Activated CD4-positive, alpha-beta T cell treated with anti-CD3 and anti-CD28 coated beads for 24 hours (primary cell): Measurements from ENCODE around the gene PRSS53.

ENCODE experiments used
- DNase-seq, 2 donors: peaks; one replicate each; pipeline ENCODE4 v3.0.0-alpha.2; 2020; ENCODE audit warnings: low read depth in 2 of 2

The PRSS53 gene

GRCh38 chr16:31043898-31044481 lies 44.8 kb downstream of the PRSS53 start:
- no peak for DNase-seq

DNA sequence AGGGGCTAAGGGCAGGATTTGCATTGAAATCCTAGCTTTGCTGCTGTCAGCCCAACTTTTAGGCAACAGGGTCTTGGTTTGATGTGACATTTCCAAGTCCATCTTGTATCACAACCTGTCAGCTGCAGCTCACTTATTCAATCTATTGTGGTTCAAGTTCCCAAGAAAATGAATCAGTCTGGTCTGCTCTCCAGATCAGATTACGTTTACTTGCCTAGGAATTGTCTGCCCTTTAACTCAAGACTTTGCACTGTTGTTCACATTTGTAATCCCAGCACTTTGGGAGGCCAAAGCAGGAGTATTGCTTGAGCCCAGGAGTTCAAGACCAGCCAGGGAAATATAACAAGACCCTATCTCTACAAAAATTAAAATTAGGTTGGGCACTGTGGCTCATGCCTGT lies 45.4 kb downstream of the PRSS53 start:
- no peak for DNase-seq

DNA sequence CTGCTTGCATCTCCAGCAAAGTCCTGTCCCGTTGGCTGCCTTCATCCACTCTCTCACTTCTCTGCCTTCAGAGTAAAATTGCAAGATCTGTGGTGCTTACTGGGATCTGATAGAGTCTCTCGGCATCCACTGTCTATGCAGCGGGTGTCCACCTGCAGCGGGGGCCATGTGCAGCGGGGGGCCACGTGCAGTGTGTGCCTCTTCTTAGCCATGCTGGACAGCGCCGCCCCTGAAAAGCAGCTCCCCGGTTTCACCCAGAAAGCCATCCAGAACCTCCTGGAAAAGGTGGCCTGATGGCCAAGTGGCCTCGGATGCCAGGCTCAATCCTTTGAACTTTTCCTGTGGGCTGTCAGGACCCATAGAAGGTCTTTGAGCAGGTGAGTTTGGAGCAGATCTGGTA lies 45.9 kb downstream of the PRSS53 start:
- no peak for DNase-seq

- DNase-seq, result no peak
These were observed 49.8 kb downstream of the PRSS53 start for GRCh38 chr16:31038993-31039392.

GRCh38 chr16:31036691-31037090 lies 52.1 kb downstream of the PRSS53 start:
- DNase-seq, result no peak

DNA sequence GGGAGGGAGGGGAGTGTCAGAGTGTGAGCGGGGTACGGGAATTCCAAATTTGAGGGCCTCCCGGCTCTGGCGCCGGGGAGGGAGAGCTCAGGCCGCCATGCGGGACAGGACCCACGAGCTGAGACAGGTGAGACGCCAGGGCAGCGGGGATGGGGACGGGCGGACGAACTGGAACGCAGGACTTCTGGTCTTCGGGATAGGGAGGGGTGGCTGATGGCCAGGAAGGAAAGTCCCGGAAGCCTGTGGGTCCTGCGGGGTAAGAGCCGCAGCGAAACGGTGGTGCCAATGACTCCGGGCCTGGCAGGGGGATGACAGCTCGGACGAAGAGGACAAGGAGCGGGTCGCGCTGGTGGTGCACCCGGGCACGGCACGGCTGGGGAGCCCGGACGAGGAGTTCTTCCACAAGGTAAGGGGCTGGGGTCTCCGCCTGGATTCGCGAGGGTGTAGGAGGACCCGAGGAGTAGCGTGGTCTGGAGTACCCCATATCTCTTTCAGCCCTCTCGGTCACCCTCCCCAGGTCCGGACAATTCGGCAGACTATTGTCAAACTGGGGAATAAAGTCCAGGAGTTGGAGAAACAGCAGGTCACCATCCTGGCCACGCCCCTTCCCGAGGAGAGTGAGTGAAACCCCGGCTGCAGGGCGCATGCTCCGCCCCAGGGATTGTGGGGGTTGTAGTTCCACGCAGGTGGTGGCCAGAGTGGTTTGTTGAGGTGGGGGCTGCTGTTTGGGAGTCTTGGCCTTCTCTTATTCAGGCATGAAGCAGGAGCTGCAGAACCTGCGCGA lies 54.8 kb downstream of the PRSS53 start:
- peak; percentile 76 to 82 for DNase-seq
